HEK293T (cell line): Measurements from ENCODE around the gene VTCN1.

ENCODE experiments used
- BHLHE40 ChIP-seq: fragments of 450-650 bp; IDR thresholded peaks from 2 replicates; pipeline ENCODE4 v1.6.1; 2016; ENCODE audit warnings: mild to moderate bottlenecking, moderate library complexity, borderline replicate concordance
- SP1 ChIP-seq: fragments of 450-650 bp; IDR thresholded peaks from 2 replicates; pipeline ENCODE4 v1.6.1; 2017

GRCh38 chr1:117173691-117174090, 37.0 kb downstream of the VTCN1 start:
- TF ChIP-seq BHLHE40 (no peak), SP1 (no peak)
